DLD1 (cell line): ENCODE measurements around the gene OR6N2.

ENCODE experiments used
- in situ Hi-C: cut with HindIII; loops from 2 replicates; pipeline ENCODE4 v1.10.0; 2017; ENCODE audit warnings: low sequenced_read_pairs

The OR6N2 gene

GRCh38 chr1:158781104-158781503 is at the start of gene OR6N2:
Gene OR6N2, minus strand, starts transcription at chr1:158781204. Its CDS starts 3,569 bp downstream, at chr1:158777635.
- in situ Hi-C loops, result no loop called here

- in situ Hi-C loops, result no loop called here
Measured at GRCh38 chr1:158830074-158830677, 49.2 kb upstream of the OR6N2 start.

GRCh38 chr1:158821723-158822122 is 40.7 kb upstream of the OR6N2 start:
- in situ Hi-C loops, result no loop called here

GRCh38 chr1:158819461-158820443 is 38.7 kb upstream of the OR6N2 start:
- in situ Hi-C loops, result no loop called here

GRCh38 chr1:158818975-158819431 is 38.0 kb upstream of the OR6N2 start:
- in situ Hi-C loops, result no loop called here

- in situ Hi-C loops, result no loop called here
Measured at GRCh38 chr1:158818560-158818959, 37.6 kb upstream of the OR6N2 start.

- in situ Hi-C loops, result no loop called here
Measured at GRCh38 chr1:158814970-158815369, 34.0 kb upstream of the OR6N2 start.

- in situ Hi-C loops, result no loop called here
Measured at GRCh38 chr1:158813164-158813563, 32.2 kb upstream of the OR6N2 start.

GRCh38 chr1:158812336-158812735 is 31.3 kb upstream of the OR6N2 start:
- in situ Hi-C loops, result no loop called here

- in situ Hi-C loops, result no loop called here
Measured at GRCh38 chr1:158810311-158810710, 29.3 kb upstream of the OR6N2 start.

GRCh38 chr1:158809862-158810261 is 28.9 kb upstream of the OR6N2 start:
- in situ Hi-C loops, result no loop called here

- in situ Hi-C loops, result no loop called here
Measured at GRCh38 chr1:158809256-158809655, 28.3 kb upstream of the OR6N2 start.

GRCh38 chr1:158806916-158807536 is 26.0 kb upstream of the OR6N2 start:
- in situ Hi-C loops, result no loop called here

GRCh38 chr1:158803678-158804077 is 22.7 kb upstream of the OR6N2 start:
- in situ Hi-C loops, result no loop called here

GRCh38 chr1:158801396-158801795 is 20.4 kb upstream of the OR6N2 start:
- in situ Hi-C loops, result no loop called here

GRCh38 chr1:158800526-158800925 is 19.5 kb upstream of the OR6N2 start:
- in situ Hi-C loops, result no loop called here

GRCh38 chr1:158799689-158800088 is 18.7 kb upstream of the OR6N2 start:
- in situ Hi-C loops, result no loop called here

GRCh38 chr1:158798531-158798930 is 17.5 kb upstream of the OR6N2 start:
- in situ Hi-C loops, result no loop called here

- in situ Hi-C loops, result no loop called here
Measured at GRCh38 chr1:158794247-158794646, 13.2 kb upstream of the OR6N2 start.

- in situ Hi-C loops, result no loop called here
Measured at GRCh38 chr1:158793604-158794003, 12.6 kb upstream of the OR6N2 start.
